Mesenchymal stem cell (in vitro differentiated cells and primary cell): Measurements from ENCODE around the gene SAMD4A.

Source experiments
- DNase-seq: peaks from one replicate; pipeline ENCODE4 v3.0.0-alpha.2; 2013
- H2AFZ ChIP-seq: one replicate; pipeline ENCODE4 v1.6.1; 2013; ENCODE audit warnings: low read depth, mild to moderate bottlenecking, control low read depth, inconsistent platforms, low read length, moderate library complexity
- H2AK5ac ChIP-seq: 2 replicates; pipeline ENCODE4 v1.6.1; 2013; ENCODE audit warnings: low read length, moderate library complexity, mild to moderate bottlenecking, inconsistent platforms; ENCODE audit not compliant: severe bottlenecking
- H2BK120ac ChIP-seq: one replicate; pipeline ENCODE4 v1.6.1; 2013; ENCODE audit warnings: low read depth, mild to moderate bottlenecking, inconsistent platforms, low read length, moderate library complexity
- H2BK12ac ChIP-seq, 2 experiments: one replicate each; pipeline ENCODE4 v1.6.1; 2013; ENCODE audit warnings: inconsistent platforms in 2 of 2, low read length in 2 of 2, mild to moderate bottlenecking in 2 of 2, moderate library complexity in 2 of 2, control low read depth in 1 of 2
- H2BK15ac ChIP-seq: one replicate; pipeline ENCODE4 v1.6.1; 2013; ENCODE audit warnings: mild to moderate bottlenecking, low read depth, inconsistent platforms; ENCODE audit not compliant: poor library complexity, severe bottlenecking
- H2BK5ac ChIP-seq: 2 replicates; pipeline ENCODE4 v1.6.1; 2013; ENCODE audit warnings: low read depth, mild to moderate bottlenecking, low read length, control low read depth, inconsistent platforms; ENCODE audit not compliant: poor library complexity, severe bottlenecking
- H3K14ac ChIP-seq, 2 experiments: one replicate each; pipeline ENCODE4 v1.6.1; 2013; ENCODE audit warnings: inconsistent platforms in 2 of 2, low read length in 2 of 2, control low read depth in 1 of 2, mild to moderate bottlenecking in 1 of 2, moderate library complexity in 1 of 2
- H3K18ac ChIP-seq, 2 experiments: one replicate each; pipeline ENCODE4 v1.6.1; 2013; ENCODE audit warnings: inconsistent platforms in 2 of 2, low read length in 2 of 2, control low read depth in 1 of 2, low read depth in 1 of 2, mild to moderate bottlenecking in 1 of 2
- H3K23ac ChIP-seq, 2 experiments: one replicate each; pipeline ENCODE4 v1.6.1; 2013; ENCODE audit warnings: inconsistent platforms in 2 of 2, low read length in 2 of 2, mild to moderate bottlenecking in 2 of 2, moderate library complexity in 2 of 2, control low read depth in 1 of 2
- H3K27ac ChIP-seq: 2 replicates; pipeline ENCODE4 v1.5.1; 2013; ENCODE audit warnings: mild to moderate bottlenecking, moderate library complexity, low read length, control low read depth, inconsistent platforms; ENCODE audit not compliant: poor library complexity, severe bottlenecking
- H3K27me3 ChIP-seq, 2 experiments: 2 replicates each; pipeline versions ENCODE4 v1.6.1 to v1.7.0; 2013; ENCODE audit warnings: low read length in 2 of 2, mild to moderate bottlenecking in 2 of 2, moderate library complexity in 2 of 2, control low read depth in 1 of 2, inconsistent platforms in 1 of 2; ENCODE audit not compliant: control insufficient read depth in 1 of 2, insufficient read depth in 1 of 2
- H3K36me3 ChIP-seq, 2 experiments: 2 replicates each; pipeline versions ENCODE4 v1.6.1 to v1.7.0; 2013; ENCODE audit warnings: low read length in 2 of 2, control low read depth in 1 of 2, inconsistent platforms in 1 of 2, low read depth in 1 of 2, mild to moderate bottlenecking in 1 of 2; ENCODE audit not compliant: insufficient read depth in 2 of 2, control insufficient read depth in 1 of 2
- H3K4ac ChIP-seq, 2 experiments: one replicate each; pipeline ENCODE4 v1.6.1; 2013; ENCODE audit warnings: inconsistent platforms in 2 of 2, low read length in 2 of 2, mild to moderate bottlenecking in 2 of 2, moderate library complexity in 2 of 2, control low read depth in 1 of 2, low read depth in 1 of 2
- H3K4me1 ChIP-seq: 2 replicates; pipeline ENCODE4 v1.6.1; 2013; ENCODE audit warnings: low read depth, low read length, control low read depth; ENCODE audit not compliant: control insufficient read depth, insufficient read depth
- H3K4me2 ChIP-seq: 2 replicates; pipeline ENCODE4 v1.6.1; 2013; ENCODE audit warnings: low read length, mild to moderate bottlenecking, inconsistent platforms; ENCODE audit not compliant: poor library complexity, severe bottlenecking
- H3K4me3 ChIP-seq, 2 experiments: 2 replicates each; pipeline versions ENCODE4 v1.5.1 to v1.7.0; 2013; ENCODE audit warnings: low read length in 2 of 2, mild to moderate bottlenecking in 2 of 2, control low read depth in 1 of 2, low read depth in 1 of 2; ENCODE audit not compliant: insufficient read depth in 1 of 2
- H3K79me1 ChIP-seq: replicated peaks from 2 replicates; pipeline ENCODE4 v1.6.1; 2013; ENCODE audit warnings: mild to moderate bottlenecking, control low read depth, low read length, inconsistent platforms; ENCODE audit not compliant: poor library complexity, severe bottlenecking
- H3K9ac ChIP-seq: 2 replicates; pipeline ENCODE4 v1.7.0; 2013; ENCODE audit warnings: mild to moderate bottlenecking, low read length, moderate library complexity
- H3K9me3 ChIP-seq: 2 replicates; pipeline ENCODE4 v1.7.0; 2013; ENCODE audit warnings: mild to moderate bottlenecking, low read length; ENCODE audit not compliant: control insufficient read depth
- H4K8ac ChIP-seq: one replicate; pipeline ENCODE4 v1.6.1; 2013; ENCODE audit warnings: inconsistent platforms, mild to moderate bottlenecking, low read length, moderate library complexity
- H4K91ac ChIP-seq: one replicate; pipeline ENCODE4 v1.6.1; 2013; ENCODE audit warnings: mild to moderate bottlenecking, low read length, inconsistent platforms
- WGBS: methylation state at CpG from one replicate; pipeline ENCODE4 v1.1.7; 2013; ENCODE audit warnings: mixed read lengths; 5-methylcytosine and 5-hydroxymethylcytosine counted together

Gene SAMD4A

DNA sequence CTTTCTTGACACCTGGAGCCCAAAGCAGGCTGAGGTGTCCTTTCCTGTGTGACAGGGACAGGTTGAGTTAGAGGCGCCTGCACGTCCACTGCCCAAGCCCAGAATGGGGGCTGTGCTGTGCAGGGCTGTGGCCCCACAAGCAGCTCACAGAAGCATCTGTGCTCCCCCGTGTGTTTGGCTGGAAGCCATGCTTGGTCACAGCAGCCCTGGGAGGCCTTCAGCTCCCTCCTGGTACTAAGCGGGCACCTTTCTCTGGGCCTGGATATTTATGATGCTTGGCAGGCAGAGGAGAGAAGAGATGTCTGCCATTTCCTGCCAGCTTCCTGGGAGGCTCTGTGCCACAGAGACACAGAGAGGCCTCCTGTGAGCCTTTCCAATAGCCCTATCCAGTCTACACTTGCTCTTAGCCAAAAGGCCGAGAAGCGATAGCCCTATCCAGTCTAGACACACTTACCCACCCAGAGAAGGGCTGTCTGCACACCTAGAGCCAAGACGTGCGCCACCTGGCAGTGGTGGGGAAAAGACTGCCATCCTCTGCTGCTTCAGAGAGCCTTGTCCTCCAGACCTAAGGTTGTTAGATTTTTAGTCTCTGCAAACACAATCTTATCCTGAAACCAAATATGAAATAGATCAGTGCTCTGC, 218.3 kb downstream of the SAMD4A start:
- no peak overlapping the region for H4K8ac ChIP-seq
- no peak overlapping the region for H4K91ac ChIP-seq
- no peak overlapping the region for H3K4me3 ChIP-seq
- no peaks in the 10 kb centered on the region for H3K9me3 ChIP-seq
- H2BK5ac ChIP-seq: no peak overlapping the region
- no peak overlapping the region for H2BK120ac ChIP-seq
- 97% methylated on average over 8 of the region's 8 CpGs for WGBS
- H3K18ac ChIP-seq: no peak overlapping the region
- no peak for DNase-seq
- no peaks in the 10 kb centered on the region for H3K27me3 ChIP-seq
- no peak overlapping the region for H3K23ac ChIP-seq
- no peak overlapping the region for H2BK15ac ChIP-seq
- no peak overlapping the region for H3K9ac ChIP-seq
- peaks cover 3% of the 10 kb centered on the region for H3K79me1 ChIP-seq
- no peak overlapping the region for H3K4me2 ChIP-seq
- H3K4ac ChIP-seq: no peak overlapping the region
- no peak overlapping the region for H2BK12ac ChIP-seq
- no peaks in the 10 kb centered on the region for H3K4me1 ChIP-seq
- no peak overlapping the region for H2AK5ac ChIP-seq
- peaks cover 77 to 98% of the 10 kb centered on the region in 2 experiments for H3K36me3 ChIP-seq
- H3K27ac ChIP-seq: no peak overlapping the region
- no peak overlapping the region for H2AFZ ChIP-seq
- no peak overlapping the region for H3K14ac ChIP-seq

- DNase-seq: no peak
- peaks cover 3% of the 10 kb centered on the region for H3K79me1 ChIP-seq
- H3K4me1 ChIP-seq: no peaks in the 10 kb centered on the region
- no peak overlapping the region for H3K4ac ChIP-seq
- no peak overlapping the region for H4K8ac ChIP-seq
- 96% methylated on average over 5 of the region's 5 CpGs for WGBS
- H2BK15ac ChIP-seq: no peak overlapping the region
- no peak overlapping the region for H3K27ac ChIP-seq
- no peak overlapping the region for H2AFZ ChIP-seq
- no peak overlapping the region for H3K18ac ChIP-seq
- no peak overlapping the region for H2BK5ac ChIP-seq
- no peak overlapping the region for H2BK120ac ChIP-seq
- H3K9ac ChIP-seq: no peak overlapping the region
- H2BK12ac ChIP-seq: no peak overlapping the region
- no peak overlapping the region for H2AK5ac ChIP-seq
- no peak overlapping the region for H3K4me2 ChIP-seq
- no peak overlapping the region for H3K4me3 ChIP-seq
- H3K36me3 ChIP-seq: peaks cover 75 to 98% of the 10 kb centered on the region in 2 experiments
- no peaks in the 10 kb centered on the region for H3K27me3 ChIP-seq
- H3K23ac ChIP-seq: no peak overlapping the region
- H4K91ac ChIP-seq: no peak overlapping the region
- no peaks in the 10 kb centered on the region for H3K9me3 ChIP-seq
- H3K14ac ChIP-seq: no peak overlapping the region
Observed at GRCh38 chr14:54785778-54786770, 219.1 kb downstream of the SAMD4A start.

- H3K9ac ChIP-seq: no peak overlapping the region
- H3K36me3 ChIP-seq: peaks cover 68 to 93% of the 10 kb centered on the region in 2 experiments
- H2BK12ac ChIP-seq: no peak overlapping the region
- H3K4ac ChIP-seq: no peak overlapping the region
- no peak overlapping the region for H4K91ac ChIP-seq
- no peak overlapping the region for H3K4me2 ChIP-seq
- H3K79me1 ChIP-seq: peaks cover 2% of the 10 kb centered on the region
- no peak overlapping the region for H2BK120ac ChIP-seq
- no peak overlapping the region for H2BK15ac ChIP-seq
- H3K23ac ChIP-seq: no peak overlapping the region
- WGBS: 88% methylated on average over 3 of the region's 3 CpGs
- no peak overlapping the region for H3K4me3 ChIP-seq
- no peak overlapping the region for H4K8ac ChIP-seq
- DNase-seq: no peak
- no peaks in the 10 kb centered on the region for H3K27me3 ChIP-seq
- H2BK5ac ChIP-seq: no peak overlapping the region
- H2AFZ ChIP-seq: no peak overlapping the region
- H2AK5ac ChIP-seq: no peak overlapping the region
- no peak overlapping the region for H3K18ac ChIP-seq
- H3K9me3 ChIP-seq: no peaks in the 10 kb centered on the region
- H3K14ac ChIP-seq: no peak overlapping the region
- H3K4me1 ChIP-seq: no peaks in the 10 kb centered on the region
- no peak overlapping the region for H3K27ac ChIP-seq
Observed at GRCh38 chr14:54786838-54787237, 219.9 kb downstream of the SAMD4A start.

DNA sequence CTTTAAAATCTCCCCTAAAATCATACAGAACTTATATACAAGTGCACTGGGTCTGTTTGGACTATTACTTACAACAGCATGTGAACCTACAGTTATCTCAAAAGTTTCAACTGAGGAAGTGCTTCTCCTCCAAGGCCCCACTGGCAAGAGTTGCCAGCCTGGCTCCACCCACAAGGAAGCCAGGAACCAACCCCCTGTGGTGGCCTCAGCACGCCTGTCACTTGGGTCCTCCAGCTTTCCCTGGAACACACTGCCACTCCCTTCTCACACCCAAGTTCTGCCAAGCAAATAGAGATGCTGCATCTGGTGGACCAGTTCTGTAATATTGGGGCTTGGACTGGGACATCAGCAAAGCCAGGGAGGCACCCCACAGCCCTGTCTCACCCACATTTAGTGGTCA, 220.3 kb downstream of the SAMD4A start:
- no peaks in the 10 kb centered on the region for H3K27me3 ChIP-seq
- H4K91ac ChIP-seq: no peak overlapping the region
- H2BK120ac ChIP-seq: no peak overlapping the region
- 100% methylated on average over 1 of the region's 1 CpG for WGBS
- no peak overlapping the region for H3K18ac ChIP-seq
- no peak overlapping the region for H2AFZ ChIP-seq
- no peaks in the 10 kb centered on the region for H3K9me3 ChIP-seq
- H3K4me1 ChIP-seq: peaks cover under 1% of the 10 kb centered on the region
- no peak overlapping the region for H3K14ac ChIP-seq
- H2BK12ac ChIP-seq: no peak overlapping the region
- peaks cover 67 to 92% of the 10 kb centered on the region in 2 experiments for H3K36me3 ChIP-seq
- H3K4me2 ChIP-seq: no peak overlapping the region
- H2BK15ac ChIP-seq: no peak overlapping the region
- H3K23ac ChIP-seq: no peak overlapping the region
- H2AK5ac ChIP-seq: no peak overlapping the region
- H3K4ac ChIP-seq: no peak overlapping the region
- H3K79me1 ChIP-seq: peaks cover 2% of the 10 kb centered on the region
- no peak overlapping the region for H4K8ac ChIP-seq
- H3K27ac ChIP-seq: no peak overlapping the region
- H3K9ac ChIP-seq: no peak overlapping the region
- H2BK5ac ChIP-seq: no peak overlapping the region
- no peak overlapping the region for H3K4me3 ChIP-seq
- no peak for DNase-seq
